Osteocyte (in vitro differentiated cells): ENCODE results near the gene E4F1. TPM values are rescaled to one million over a fixed set of nuclear protein-coding genes. Genes with fewer than 3 reads are reported as not detected.

ENCODE experiments used
- DNase-seq: peaks from one replicate; pipeline ENCODE4 v3.0.0; 2021; ENCODE audit warnings: mixed read lengths; ENCODE audit not compliant: unreplicated experiment; ENCODE audit errors: extremely low spot score
- H3K27ac Mint-ChIP-seq: one replicate; pipeline ENCODE4 v1.8.0; 2021; ENCODE audit warnings: mild to moderate bottlenecking, mixed read lengths; ENCODE audit not compliant: unreplicated experiment
- H3K27me3 Mint-ChIP-seq: one replicate; pipeline ENCODE4 v1.8.0; 2021; ENCODE audit warnings: mixed read lengths; ENCODE audit not compliant: unreplicated experiment
- H3K36me3 Mint-ChIP-seq: one replicate; pipeline ENCODE4 v1.8.0; 2021; ENCODE audit warnings: mixed read lengths; ENCODE audit not compliant: unreplicated experiment
- H3K4me1 Mint-ChIP-seq: one replicate; pipeline ENCODE4 v1.8.0; 2021; ENCODE audit warnings: mixed read lengths; ENCODE audit not compliant: unreplicated experiment
- H3K4me3 Mint-ChIP-seq: one replicate; pipeline ENCODE4 v1.8.0; 2021; ENCODE audit warnings: mild to moderate bottlenecking, moderate library complexity, mixed read lengths; ENCODE audit not compliant: unreplicated experiment
- H3K9me3 Mint-ChIP-seq: one replicate; pipeline ENCODE4 v1.8.0; 2021; ENCODE audit warnings: mixed read lengths; ENCODE audit not compliant: unreplicated experiment
- CTCF ChIP-seq: fragments of 200-600 bp; sonication (generic); IDR thresholded peaks from 2 replicates; pipeline ENCODE4 v1.5.0; 2021; ENCODE audit warnings: antibody characterized with exemption, mild to moderate bottlenecking, moderate library complexity
- total RNA-seq: library from RNA; stranded (reverse); gene quantifications from 2 replicates; pipeline ENCODE4 v1.2.1, GENCODE V29; 2021

E4F1 gene
- total RNA-seq, 1 donor from 2014 or later, result 26.9 TPM

- DNase-seq, result no peak
- H3K4me3 Mint-ChIP-seq, result no peak overlapping the region
Measured at GRCh38 chr16:2278956-2279800, 55.8 kb downstream of the E4F1 start.

GRCh38 chr16:2280461-2280860 lies 57.1 kb downstream of the E4F1 start:
- no peak overlapping the region for H3K4me3 Mint-ChIP-seq
- no peaks in the 10 kb centered on the region for H3K4me1 Mint-ChIP-seq
- no peaks in the 10 kb centered on the region for H3K36me3 Mint-ChIP-seq
- DNase-seq, result no peak
- no peak overlapping the region for H3K27ac Mint-ChIP-seq
- no peak for TF ChIP-seq CTCF
- H3K9me3 Mint-ChIP-seq, result no peaks in the 10 kb centered on the region
- H3K27me3 Mint-ChIP-seq, result no peaks in the 10 kb centered on the region

More at GRCh38 chr16:2278956-2279800, 55.8 kb downstream of the E4F1 start:
- no peaks in the 10 kb centered on the region for H3K27me3 Mint-ChIP-seq
- H3K27ac Mint-ChIP-seq, result no peak overlapping the region
- no peak for TF ChIP-seq CTCF
- H3K36me3 Mint-ChIP-seq, result no peaks in the 10 kb centered on the region
- no peaks in the 10 kb centered on the region for H3K9me3 Mint-ChIP-seq
- H3K4me1 Mint-ChIP-seq, result no peaks in the 10 kb centered on the region

- Mint-ChIP-seq H3K9me3 (no peaks in the 10 kb centered on the region), H3K27me3 (no peaks in the 10 kb centered on the region), H3K4me1 (no peaks in the 10 kb centered on the region), H3K27ac (no peak overlapping the region), H3K4me3 (no peak overlapping the region), H3K36me3 (no peaks in the 10 kb centered on the region)
- TF ChIP-seq CTCF, result no peak
- DNase-seq, result no peak
Measured at GRCh38 chr16:2280981-2281542, 57.7 kb downstream of the E4F1 start.

GRCh38 chr16:2282262-2282661 lies 58.9 kb downstream of the E4F1 start:
- Mint-ChIP-seq H3K27me3 (no peaks in the 10 kb centered on the region), H3K9me3 (no peaks in the 10 kb centered on the region), H3K4me1 (no peaks in the 10 kb centered on the region), H3K36me3 (no peaks in the 10 kb centered on the region), H3K27ac (no peak overlapping the region), H3K4me3 (no peak overlapping the region)
- no peak for DNase-seq
- TF ChIP-seq CTCF, result no peak

GRCh38 chr16:2282866-2283555 lies 59.6 kb downstream of the E4F1 start:
- Mint-ChIP-seq H3K27ac (no peak overlapping the region), H3K4me3 (no peak overlapping the region), H3K36me3 (no peaks in the 10 kb centered on the region), H3K9me3 (no peaks in the 10 kb centered on the region), H3K27me3 (no peaks in the 10 kb centered on the region), H3K4me1 (no peaks in the 10 kb centered on the region)
- DNase-seq, result no peak
- no peak for TF ChIP-seq CTCF
